RWPE2 (cell line): ENCODE data around the gene CRKL.

Experiments
- ATAC-seq: fragments of 200-7000 bp; cut with Tn5 transposase; 3 replicates; pipeline ENCODE4 v1.9.1; 2021; ENCODE audit warnings: low read depth
- DNase-seq: peaks from one replicate; pipeline ENCODE4 v3.0.0-alpha.2; 2020; ENCODE audit warnings: low spot score
- H3K27ac ChIP-seq: fragments of 450-650 bp; 2 replicates; pipeline ENCODE4 v1.5.1; 2017; ENCODE audit warnings: mild to moderate bottlenecking; ENCODE audit not compliant: poor library complexity, severe bottlenecking
- H3K27me3 ChIP-seq: fragments of 250-450 bp; sonication (Bioruptor Pico); 2 replicates; pipeline ENCODE4 v1.5.1; 2021; ENCODE audit warnings: mild to moderate bottlenecking, moderate library complexity; ENCODE audit not compliant: insufficient read depth, poor library complexity, severe bottlenecking
- H3K36me3 ChIP-seq: fragments of 250-450 bp; sonication (Bioruptor Pico); 2 replicates; pipeline ENCODE4 v1.5.1; 2020; ENCODE audit warnings: low read depth, mild to moderate bottlenecking, moderate library complexity
- H3K4me1 ChIP-seq: fragments of 250-450 bp; sonication (Bioruptor Pico); 2 replicates; pipeline ENCODE4 v1.5.1; 2021; ENCODE audit warnings: mild to moderate bottlenecking, moderate library complexity; ENCODE audit not compliant: insufficient read depth, poor library complexity, severe bottlenecking
- H3K4me3 ChIP-seq: fragments of 250-450 bp; sonication (Bioruptor Pico); 2 replicates; pipeline ENCODE4 v1.5.1; 2021; ENCODE audit warnings: mild to moderate bottlenecking, moderate library complexity; ENCODE audit not compliant: severe bottlenecking
- H3K9me3 ChIP-seq: fragments of 250-450 bp; sonication (Bioruptor Pico); 2 replicates; pipeline ENCODE4 v1.5.1; 2021; ENCODE audit warnings: mild to moderate bottlenecking, moderate library complexity; ENCODE audit not compliant: severe bottlenecking
- TF ChIP-seq, protein P1 (sequence below): fragments of 450-650 bp; IDR thresholded peaks from one replicate; pipeline ENCODE4 v1.5.1; 2017; ENCODE audit warnings: mild to moderate bottlenecking, moderate library complexity; ENCODE audit not compliant: poor library complexity, severe bottlenecking

The CRKL gene

DNA sequence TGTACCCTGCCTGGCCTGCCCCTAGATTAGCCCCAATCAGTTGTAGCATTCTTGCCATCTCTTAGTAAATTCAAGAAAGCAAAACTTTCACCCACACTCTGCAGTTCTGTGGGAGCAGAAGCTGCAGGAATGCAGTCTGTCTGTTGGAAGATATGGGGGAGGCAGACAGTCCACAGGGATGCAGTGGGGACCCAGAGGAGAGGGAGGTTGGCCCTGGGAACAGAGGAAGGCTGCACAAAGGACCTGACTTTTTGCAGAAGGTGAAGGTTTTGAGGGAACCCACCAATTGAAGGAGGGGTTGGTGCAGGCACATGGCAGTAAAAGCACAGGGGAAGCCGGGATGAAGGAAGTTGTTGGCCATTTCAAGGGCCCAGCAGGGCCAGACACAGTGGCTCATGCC is 41.9 kb upstream of the CRKL start:
- TF ChIP-seq, protein P1, sequence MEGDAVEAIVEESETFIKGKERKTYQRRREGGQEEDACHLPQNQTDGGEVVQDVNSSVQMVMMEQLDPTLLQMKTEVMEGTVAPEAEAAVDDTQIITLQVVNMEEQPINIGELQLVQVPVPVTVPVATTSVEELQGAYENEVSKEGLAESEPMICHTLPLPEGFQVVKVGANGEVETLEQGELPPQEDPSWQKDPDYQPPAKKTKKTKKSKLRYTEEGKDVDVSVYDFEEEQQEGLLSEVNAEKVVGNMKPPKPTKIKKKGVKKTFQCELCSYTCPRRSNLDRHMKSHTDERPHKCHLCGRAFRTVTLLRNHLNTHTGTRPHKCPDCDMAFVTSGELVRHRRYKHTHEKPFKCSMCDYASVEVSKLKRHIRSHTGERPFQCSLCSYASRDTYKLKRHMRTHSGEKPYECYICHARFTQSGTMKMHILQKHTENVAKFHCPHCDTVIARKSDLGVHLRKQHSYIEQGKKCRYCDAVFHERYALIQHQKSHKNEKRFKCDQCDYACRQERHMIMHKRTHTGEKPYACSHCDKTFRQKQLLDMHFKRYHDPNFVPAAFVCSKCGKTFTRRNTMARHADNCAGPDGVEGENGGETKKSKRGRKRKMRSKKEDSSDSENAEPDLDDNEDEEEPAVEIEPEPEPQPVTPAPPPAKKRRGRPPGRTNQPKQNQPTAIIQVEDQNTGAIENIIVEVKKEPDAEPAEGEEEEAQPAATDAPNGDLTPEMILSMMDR, result no peak
- no peak overlapping the region for H3K27ac ChIP-seq
- H3K9me3 ChIP-seq, result peaks cover 3% of the 10 kb centered on the region
- ATAC-seq (no peak), DNase-seq (no peak)
- H3K4me1 ChIP-seq, result no peaks in the 10 kb centered on the region
- H3K36me3 ChIP-seq, result peaks cover 15% of the 10 kb centered on the region
- no peak overlapping the region for H3K4me3 ChIP-seq
- no peaks in the 10 kb centered on the region for H3K27me3 ChIP-seq

DNA sequence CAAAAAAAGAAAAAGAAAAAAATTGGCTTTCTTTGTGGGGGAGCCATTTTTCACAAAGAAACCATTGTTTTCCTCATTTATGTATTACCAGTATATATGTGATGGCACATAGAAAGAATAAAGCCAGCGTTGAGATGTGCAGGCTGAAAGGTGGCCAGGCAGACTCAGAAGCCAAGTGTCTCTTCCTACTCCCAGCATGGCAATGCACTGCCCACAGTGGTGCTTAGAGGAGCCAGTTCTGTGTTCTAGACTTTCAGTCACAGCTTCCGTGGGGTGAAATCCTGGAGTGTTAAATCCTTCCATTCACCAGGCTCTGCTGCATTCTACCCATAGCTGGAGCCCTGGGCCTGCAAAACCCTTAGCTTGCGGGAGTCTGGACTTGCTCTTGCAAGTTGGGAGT is 39.5 kb upstream of the CRKL start:
- H3K36me3 ChIP-seq, result peaks cover 16% of the 10 kb centered on the region; the same call in 1 of the 2 replicates
- DNase-seq, result no peak
- TF ChIP-seq, protein P1, result no peak
- no peaks in the 10 kb centered on the region for H3K27me3 ChIP-seq
- H3K27ac ChIP-seq, result no peak overlapping the region
- H3K9me3 ChIP-seq, result no peaks in the 10 kb centered on the region
- peaks cover 9% of the 10 kb centered on the region for H3K4me1 ChIP-seq
- no peak overlapping the region for H3K4me3 ChIP-seq
- ATAC-seq, result no peak

DNA sequence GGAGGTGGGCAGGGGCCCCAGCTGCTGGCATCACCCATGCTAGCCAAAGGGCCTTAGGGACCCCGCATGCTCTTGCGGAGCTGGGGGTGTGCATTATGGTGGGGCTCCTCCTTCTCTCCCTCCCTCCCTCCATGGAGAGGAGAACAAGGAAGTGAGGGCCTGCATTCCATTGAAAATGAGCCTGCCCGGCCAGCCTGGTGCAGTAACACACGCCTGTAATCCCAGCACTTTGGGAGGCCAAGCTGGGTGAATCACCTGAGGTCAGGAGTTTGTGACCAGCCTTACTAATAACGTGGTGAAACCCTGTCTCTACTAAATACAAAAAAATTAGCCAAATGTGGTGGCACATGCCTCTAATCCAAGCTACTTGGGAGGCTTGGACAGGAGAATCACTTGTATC is 36.0 kb upstream of the CRKL start:
- DNase-seq, result no peak
- TF ChIP-seq, protein P1, result no peak
- peaks cover 32% of the 10 kb centered on the region for H3K36me3 ChIP-seq
- H3K27me3 ChIP-seq, result no peaks in the 10 kb centered on the region
- H3K4me3 ChIP-seq, result no peak overlapping the region
- ATAC-seq, result peak; percentile 58; the same call in 2 of the 3 replicates
- peak overlapping the region; percentile 18 for H3K27ac ChIP-seq
- H3K9me3 ChIP-seq, result no peaks in the 10 kb centered on the region
- H3K4me1 ChIP-seq, result peaks cover 9% of the 10 kb centered on the region

DNA sequence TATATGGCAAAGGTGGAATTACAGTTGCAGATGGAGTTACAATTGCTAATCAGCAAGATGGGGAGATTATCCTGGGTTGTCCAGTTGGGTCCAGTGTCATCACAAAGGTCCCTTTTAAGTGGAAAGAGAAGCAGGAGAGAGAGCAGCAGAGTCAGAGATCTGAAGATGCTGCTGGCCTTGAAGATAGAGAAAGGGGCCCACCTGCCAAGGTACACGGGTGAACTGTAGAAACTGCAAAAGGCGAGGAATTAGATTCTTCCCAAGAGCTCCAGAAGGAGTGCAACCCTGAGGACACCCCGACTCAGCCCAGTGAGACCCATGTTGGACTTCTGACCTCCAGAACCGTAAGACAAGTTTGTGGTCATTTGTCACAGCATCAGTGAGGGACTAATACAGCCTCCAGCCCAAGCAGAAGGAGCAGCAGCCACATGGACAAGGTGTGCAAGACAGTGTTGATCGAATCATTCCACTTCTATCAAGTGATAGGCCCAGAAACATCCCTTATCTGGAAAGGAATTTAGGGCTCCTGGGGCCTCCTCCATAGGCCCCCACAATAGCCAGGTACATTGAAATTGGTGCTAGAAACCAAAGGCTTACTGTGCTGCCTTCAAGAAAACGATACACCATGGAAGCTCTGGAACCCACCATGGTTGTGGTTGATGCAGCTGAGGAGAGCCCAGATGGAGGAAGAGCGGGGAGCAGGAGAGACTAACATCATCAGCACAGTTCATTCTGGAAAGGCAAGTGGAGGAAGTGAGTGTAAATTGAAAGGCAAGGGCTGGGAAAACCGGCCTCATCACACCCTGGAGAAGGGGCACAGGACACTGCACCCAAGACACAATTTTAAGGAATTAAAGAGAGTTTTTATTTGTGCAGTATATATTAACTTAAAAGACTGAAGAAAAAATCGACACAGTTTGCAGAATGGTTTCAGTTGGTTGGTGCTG is 35.1 kb upstream of the CRKL start:
- Histone ChIP-seq H3K27ac (peak overlapping the region; percentile 18), H3K9me3 (no peaks in the 10 kb centered on the region), H3K27me3 (no peaks in the 10 kb centered on the region), H3K36me3 (peaks cover 34% of the 10 kb centered on the region), H3K4me1 (peaks cover 9% of the 10 kb centered on the region), H3K4me3 (no peak overlapping the region)
- DNase-seq (no peak), ATAC-seq (no peak)
- TF ChIP-seq, protein P1, result no peak

DNA sequence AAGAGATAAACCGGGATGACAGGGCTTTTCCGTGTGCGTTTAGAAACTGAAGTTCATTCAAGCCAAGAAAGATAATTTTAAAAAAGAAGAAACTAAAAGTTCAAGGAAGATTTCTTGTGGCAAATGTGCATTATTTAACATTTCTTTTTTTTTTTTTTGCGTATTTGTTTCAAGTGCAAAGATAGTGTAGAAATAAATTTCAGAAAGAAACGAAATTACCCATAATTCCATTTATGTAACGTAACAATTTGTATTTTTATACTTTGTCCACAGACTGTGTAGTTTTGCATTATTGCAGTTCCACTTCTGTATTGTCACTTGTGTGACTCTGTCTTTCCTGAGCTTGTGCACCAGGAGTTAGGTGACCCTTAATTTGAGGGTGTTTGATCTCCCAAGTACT is 34.4 kb upstream of the CRKL start:
- Histone ChIP-seq H3K4me1 (peaks cover 9% of the 10 kb centered on the region), H3K4me3 (no peak overlapping the region), H3K27me3 (no peaks in the 10 kb centered on the region), H3K27ac (no peak overlapping the region), H3K9me3 (no peaks in the 10 kb centered on the region), H3K36me3 (peaks cover 40% of the 10 kb centered on the region)
- DNase-seq (no peak), ATAC-seq (no peak)
- TF ChIP-seq, protein P1, result no peak
